Measurements from ENCODE around the gene CDKAL1. TPM values are rescaled to one million over a fixed set of nuclear protein-coding genes. Genes with fewer than 3 reads are reported as not detected.
A peak's percentile ranks its signal among the peaks of the same experiment; 100 is the strongest.

CDKAL1 gene
- total RNA-seq, 1 experiment from 2014 or later, result 20.6 TPM

DNA sequence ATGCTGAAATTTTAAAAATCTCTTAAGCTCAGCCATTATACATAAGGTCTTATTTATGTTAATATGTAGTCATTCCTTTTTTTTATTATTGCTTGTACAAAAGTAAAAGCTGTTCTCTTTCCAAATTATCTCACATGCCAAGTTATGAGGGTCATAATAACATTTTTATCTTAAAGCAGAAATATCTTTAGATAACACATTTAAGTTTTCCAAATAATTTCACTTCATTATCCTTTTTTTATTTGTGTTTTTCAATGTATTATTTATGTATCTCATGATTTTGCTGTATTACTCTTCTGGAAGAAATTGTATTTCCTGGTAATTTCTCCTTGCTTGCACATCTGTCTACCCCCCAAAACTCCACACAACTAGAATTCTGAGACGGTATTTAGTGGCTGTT is 598.2 kb downstream of the CDKAL1 start:
- DNase-seq (ENCODE audit: low spot score), result no peak
- TF ChIP-seq ELF4 (CRISPR knock-in tag; IDR thresholded peaks at IDR 0.05; ENCODE audit: low read depth) (no peak), AFF4 (CRISPR knock-in tag; IDR thresholded peaks at IDR 0.05; ENCODE audit: borderline replicate concordance) (no peak), ZNF512 (CRISPR knock-in tag; IDR thresholded peaks at IDR 0.05; ENCODE audit: borderline replicate concordance) (no peak), ZNF416 (CRISPR knock-in tag; IDR thresholded peaks at IDR 0.05) (no peak), TEAD1 (CRISPR knock-in tag; IDR thresholded peaks at IDR 0.05) (no peak), ZNF121 (CRISPR knock-in tag; IDR thresholded peaks at IDR 0.05) (no peak), ZBTB21 (CRISPR knock-in tag; IDR thresholded peaks at IDR 0.05; ENCODE audit: borderline replicate concordance) (no peak)
- TF ChIP-seq, protein P1, sequence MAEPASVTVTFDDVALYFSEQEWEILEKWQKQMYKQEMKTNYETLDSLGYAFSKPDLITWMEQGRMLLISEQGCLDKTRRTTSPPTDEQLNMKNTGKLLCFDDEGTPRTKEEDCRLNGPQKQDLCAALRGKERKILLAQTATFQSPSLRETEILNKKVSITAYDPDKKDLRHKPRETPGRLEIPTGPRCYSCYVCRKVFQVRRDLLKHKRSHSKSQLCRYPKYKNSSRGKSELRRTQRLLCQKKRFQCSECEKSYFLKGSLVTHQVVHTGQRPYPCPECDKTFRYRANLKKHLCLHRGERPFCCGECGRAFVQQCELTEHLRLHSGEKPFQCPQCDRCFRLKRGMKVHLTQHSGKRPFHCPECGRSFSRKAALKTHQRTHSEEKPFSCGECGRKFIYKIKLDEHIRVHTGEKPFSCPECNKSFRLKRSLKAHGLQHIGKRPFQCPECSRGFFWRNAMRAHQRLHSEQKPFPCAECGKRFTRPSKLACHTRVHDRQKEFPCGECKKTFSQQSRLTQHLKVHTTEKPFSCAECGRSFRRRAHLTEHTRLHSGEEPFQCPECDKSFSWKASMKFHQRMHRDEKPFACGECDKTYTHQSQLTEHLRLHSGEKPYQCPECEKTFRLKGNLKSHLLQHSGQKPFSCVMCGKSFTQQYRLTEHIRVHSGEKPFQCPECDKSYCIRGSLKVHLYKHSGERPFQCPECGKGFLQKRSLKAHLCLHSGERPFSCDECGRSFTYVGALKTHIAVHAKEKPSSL (CRISPR knock-in tag; conservative IDR thresholded peaks at IDR 0.05), result no peak
- H3K27me3 Mint-ChIP-seq (ENCODE audit: low read depth), result no peaks in the 10 kb centered on the region
- POLR2A ChIA-PET, result interaction anchor here (1.2 kb wide), 1 partner anchor 461 kb away, joined by 3 read pairs; the partner anchor contains the start of gene SOX4
- no peak overlapping the region for H3K27ac Mint-ChIP-seq
- H3K9me3 Mint-ChIP-seq, result no peaks in the 10 kb centered on the region
- H3K36me3 Mint-ChIP-seq, result no peaks in the 10 kb centered on the region
- CTCF ChIA-PET, result no interaction called here
- peaks cover 68% of the 10 kb centered on the region for H3K4me1 Mint-ChIP-seq
- H3K4me3 Mint-ChIP-seq, result no peak overlapping the region
- ATAC-seq, result no peak

- no peak overlapping the region for H3K4me3 Mint-ChIP-seq
- H3K36me3 Mint-ChIP-seq, result no peaks in the 10 kb centered on the region
- DNase-seq (ENCODE audit: low spot score) (no peak), ATAC-seq (no peak)
- H3K4me1 Mint-ChIP-seq, result peaks cover 75% of the 10 kb centered on the region
- H3K27me3 Mint-ChIP-seq (ENCODE audit: low read depth), result no peaks in the 10 kb centered on the region
- ChIA-PET CTCF (interaction anchor here (0.6 kb wide), 1 partner anchor 469 kb away, joined by 3 read pairs; no protein-coding TSS in a partner anchor), POLR2A (interaction anchor here (1.2 kb wide), 1 partner anchor 460 kb away, joined by 3 read pairs; the partner anchor contains the start of gene SOX4)
- H3K27ac Mint-ChIP-seq, result no peak overlapping the region
- no peak for TF ChIP-seq ZBTB21 (CRISPR knock-in tag; IDR thresholded peaks at IDR 0.05; ENCODE audit: borderline replicate concordance)
- no peak for TF ChIP-seq SP1 (CRISPR knock-in tag; conservative IDR thresholded peaks at IDR 0.05)
- TF ChIP-seq, protein P2, sequence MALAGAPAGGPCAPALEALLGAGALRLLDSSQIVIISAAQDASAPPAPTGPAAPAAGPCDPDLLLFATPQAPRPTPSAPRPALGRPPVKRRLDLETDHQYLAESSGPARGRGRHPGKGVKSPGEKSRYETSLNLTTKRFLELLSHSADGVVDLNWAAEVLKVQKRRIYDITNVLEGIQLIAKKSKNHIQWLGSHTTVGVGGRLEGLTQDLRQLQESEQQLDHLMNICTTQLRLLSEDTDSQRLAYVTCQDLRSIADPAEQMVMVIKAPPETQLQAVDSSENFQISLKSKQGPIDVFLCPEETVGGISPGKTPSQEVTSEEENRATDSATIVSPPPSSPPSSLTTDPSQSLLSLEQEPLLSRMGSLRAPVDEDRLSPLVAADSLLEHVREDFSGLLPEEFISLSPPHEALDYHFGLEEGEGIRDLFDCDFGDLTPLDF (CRISPR knock-in tag; IDR thresholded peaks at IDR 0.05), result no peak
- TF ChIP-seq PRDM15 (CRISPR knock-in tag; IDR thresholded peaks at IDR 0.05), result peak; percentile 84
- no peaks in the 10 kb centered on the region for H3K9me3 Mint-ChIP-seq
Measured at GRCh38 chr6:21132856-21133838, 598.9 kb downstream of the CDKAL1 start.
